Adrenal gland (tissue), 5 donors: Measurements from ENCODE around the gene RNLS.

Experiments used
- POLR2A ChIP-seq, 2 donors: fragments of 450-650 bp; IDR thresholded peaks; one replicate each; pipeline ENCODE4 v1.6.1; 2017; ENCODE audit warnings: antibody characterized with exemption in 2 of 2, mild to moderate bottlenecking in 2 of 2, moderate library complexity in 1 of 2
- TF ChIP-seq, protein P1 (sequence below), 6 experiments: fragments of 450-650 bp in 4 of 6; fragments of 200-600 bp in 2 of 6; sonication (generic) in 1 of 6; IDR thresholded peaks; 1 replicate in 5 of 6; 2 replicates in 1 of 6; pipeline versions ENCODE4 v1.5.1 to v1.8.0; 2016 to 2021; ENCODE audit warnings: antibody characterized with exemption in 6 of 6, mild to moderate bottlenecking in 2 of 6, moderate library complexity in 1 of 6
- donor health status: DM: no; HTN: no; CAD: no.

DNA sequence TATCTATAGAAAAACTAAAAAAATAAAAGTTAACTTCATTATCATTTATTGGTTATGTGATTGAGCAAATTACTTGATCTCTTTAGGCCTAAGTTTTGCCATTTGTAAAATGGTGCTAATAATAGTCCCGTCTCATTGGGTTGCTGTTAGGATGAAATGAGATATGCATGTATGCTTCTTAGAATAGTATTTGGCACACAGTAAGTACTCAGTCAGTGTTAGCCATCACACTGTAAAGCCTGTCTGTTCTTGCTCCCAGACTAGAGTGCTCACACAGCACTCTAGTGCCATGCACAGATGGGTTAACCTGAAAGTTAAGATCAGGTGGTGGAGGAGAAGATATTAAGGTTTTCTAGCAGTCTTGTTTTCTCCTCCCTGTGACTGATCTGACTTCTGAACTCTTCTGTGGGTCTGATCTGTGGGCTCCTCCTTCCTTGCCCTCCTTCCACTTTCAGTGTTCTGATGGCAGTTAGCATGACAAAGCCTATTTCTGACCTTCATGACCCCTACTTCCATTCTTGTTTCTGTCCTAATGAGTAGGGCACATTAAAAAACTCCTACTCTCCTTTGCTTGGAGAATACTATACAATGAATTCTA is 167.5 kb downstream of the RNLS start:
- TF ChIP-seq, protein P1, sequence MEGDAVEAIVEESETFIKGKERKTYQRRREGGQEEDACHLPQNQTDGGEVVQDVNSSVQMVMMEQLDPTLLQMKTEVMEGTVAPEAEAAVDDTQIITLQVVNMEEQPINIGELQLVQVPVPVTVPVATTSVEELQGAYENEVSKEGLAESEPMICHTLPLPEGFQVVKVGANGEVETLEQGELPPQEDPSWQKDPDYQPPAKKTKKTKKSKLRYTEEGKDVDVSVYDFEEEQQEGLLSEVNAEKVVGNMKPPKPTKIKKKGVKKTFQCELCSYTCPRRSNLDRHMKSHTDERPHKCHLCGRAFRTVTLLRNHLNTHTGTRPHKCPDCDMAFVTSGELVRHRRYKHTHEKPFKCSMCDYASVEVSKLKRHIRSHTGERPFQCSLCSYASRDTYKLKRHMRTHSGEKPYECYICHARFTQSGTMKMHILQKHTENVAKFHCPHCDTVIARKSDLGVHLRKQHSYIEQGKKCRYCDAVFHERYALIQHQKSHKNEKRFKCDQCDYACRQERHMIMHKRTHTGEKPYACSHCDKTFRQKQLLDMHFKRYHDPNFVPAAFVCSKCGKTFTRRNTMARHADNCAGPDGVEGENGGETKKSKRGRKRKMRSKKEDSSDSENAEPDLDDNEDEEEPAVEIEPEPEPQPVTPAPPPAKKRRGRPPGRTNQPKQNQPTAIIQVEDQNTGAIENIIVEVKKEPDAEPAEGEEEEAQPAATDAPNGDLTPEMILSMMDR (IDR thresholded peaks at IDR 0.05) = no peak
- TF ChIP-seq POLR2A (IDR thresholded peaks at IDR 0.05) = no peak
